HUES64 (cell line): ENCODE data around the gene DAPL1.

Source experiments
- H3K27ac ChIP-seq: 2 replicates; pipeline ENCODE4 v1.7.0; 2013; ENCODE audit warnings: low read depth, low read length, inconsistent platforms
- H3K27me3 ChIP-seq: 2 replicates; pipeline ENCODE4 v1.6.1; 2013; ENCODE audit warnings: mild to moderate bottlenecking, low read length; ENCODE audit not compliant: insufficient read depth
- H3K36me3 ChIP-seq: 2 replicates; pipeline ENCODE4 v1.6.1; 2013; ENCODE audit warnings: mild to moderate bottlenecking, low read length; ENCODE audit not compliant: insufficient read depth
- H3K4me1 ChIP-seq: 2 replicates; pipeline ENCODE4 v1.6.1; 2013; ENCODE audit warnings: mild to moderate bottlenecking, low read length, moderate library complexity; ENCODE audit not compliant: insufficient read depth
- H3K4me3 ChIP-seq: 2 replicates; pipeline ENCODE4 v1.5.1; 2013; ENCODE audit warnings: mild to moderate bottlenecking, low read length, moderate library complexity
- H3K9ac ChIP-seq: 2 replicates; pipeline ENCODE4 v1.6.1; 2013; ENCODE audit warnings: mild to moderate bottlenecking, low read depth, low read length
- H3K9me3 ChIP-seq: 2 replicates; pipeline ENCODE4 v1.6.1; 2013; ENCODE audit warnings: low read depth, low read length; ENCODE audit not compliant: insufficient read depth
- WGBS: fragments of 150-250, 120-280 bp; methylation state at CpG from one replicate; pipeline ENCODE4 v1.1.7; 2013; ENCODE audit warnings: missing lambda C conversion rate; 5-methylcytosine and 5-hydroxymethylcytosine counted together

DAPL1 gene

DNA sequence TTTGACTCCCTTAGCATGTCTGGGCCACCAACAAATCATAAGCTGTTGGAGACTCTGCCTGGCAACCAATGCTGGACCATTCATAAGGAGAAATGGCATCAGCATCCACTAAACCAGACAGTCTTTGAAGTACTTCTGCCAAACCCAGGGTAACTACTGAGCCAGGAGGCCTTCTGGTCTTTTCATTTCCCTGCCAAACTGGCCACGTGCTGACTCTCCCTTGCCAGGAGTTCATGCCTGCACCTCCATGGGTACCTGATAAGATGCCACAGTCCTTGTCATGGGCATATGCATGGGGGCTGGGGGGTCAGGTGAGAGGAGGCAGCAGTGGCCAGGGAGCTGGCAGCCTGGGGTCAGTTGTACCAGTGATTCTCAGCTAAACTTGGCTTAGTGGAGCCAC, 34.2 kb upstream of the DAPL1 start:
- H3K9me3 ChIP-seq, result no peaks in the 10 kb centered on the region
- WGBS, result 89% methylated on average over 1 of the region's 1 CpG
- H3K4me1 ChIP-seq, result no peaks in the 10 kb centered on the region
- H3K27ac ChIP-seq, result no peak overlapping the region
- H3K9ac ChIP-seq, result no peak overlapping the region
- no peak overlapping the region for H3K4me3 ChIP-seq
- no peaks in the 10 kb centered on the region for H3K36me3 ChIP-seq
- H3K27me3 ChIP-seq, result no peaks in the 10 kb centered on the region

DNA sequence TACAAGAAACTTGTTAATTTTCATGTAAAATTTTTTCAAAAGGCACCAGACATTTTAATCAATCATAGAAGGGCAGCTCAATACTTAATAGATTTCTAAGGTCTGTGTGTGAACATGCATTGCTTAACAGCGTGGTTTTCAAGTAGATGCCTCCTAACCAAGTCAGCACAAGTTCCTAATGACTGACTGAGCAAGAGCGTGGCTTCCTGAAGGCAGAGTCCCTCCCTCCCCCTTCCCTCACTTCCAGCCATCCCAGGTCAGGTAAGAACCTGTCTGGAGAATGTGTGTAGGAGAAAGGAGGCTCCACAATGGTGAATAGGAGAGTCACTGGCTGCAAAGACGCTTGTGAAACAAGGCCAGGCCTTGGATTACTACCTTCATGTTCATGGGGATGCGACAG, 33.5 kb upstream of the DAPL1 start:
- Histone ChIP-seq H3K9ac (no peak overlapping the region), H3K4me1 (no peaks in the 10 kb centered on the region), H3K27me3 (no peaks in the 10 kb centered on the region), H3K27ac (no peak overlapping the region), H3K36me3 (no peaks in the 10 kb centered on the region), H3K9me3 (no peaks in the 10 kb centered on the region), H3K4me3 (no peak overlapping the region)
- 79% methylated on average over 3 of the region's 4 CpGs for WGBS

DNA sequence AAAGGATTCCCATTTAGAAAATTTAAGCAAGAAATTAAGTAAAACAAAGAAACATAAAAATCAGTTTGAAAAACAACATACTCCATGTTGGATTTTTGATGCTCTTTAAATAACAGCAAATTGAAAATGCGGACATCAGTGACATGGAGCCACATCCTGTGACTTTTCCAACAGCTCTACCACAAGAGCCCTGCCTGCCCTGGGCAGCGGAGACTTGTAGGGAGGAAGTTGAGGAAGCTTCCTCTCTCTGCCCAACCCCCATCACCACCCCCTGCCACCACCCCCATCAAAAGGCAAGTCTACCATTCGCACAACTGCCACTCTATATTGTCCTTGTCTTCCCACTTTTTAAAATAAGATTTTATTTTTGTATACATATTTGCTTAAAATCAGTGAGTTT, 32.8 kb upstream of the DAPL1 start:
- Histone ChIP-seq H3K36me3 (no peaks in the 10 kb centered on the region), H3K4me1 (no peaks in the 10 kb centered on the region), H3K4me3 (no peak overlapping the region), H3K27ac (no peak overlapping the region), H3K9me3 (peaks cover under 1% of the 10 kb centered on the region; the same call in 1 of the 2 replicates), H3K27me3 (no peaks in the 10 kb centered on the region), H3K9ac (no peak overlapping the region)
- 96% methylated on average over 2 of the region's 3 CpGs for WGBS

DNA sequence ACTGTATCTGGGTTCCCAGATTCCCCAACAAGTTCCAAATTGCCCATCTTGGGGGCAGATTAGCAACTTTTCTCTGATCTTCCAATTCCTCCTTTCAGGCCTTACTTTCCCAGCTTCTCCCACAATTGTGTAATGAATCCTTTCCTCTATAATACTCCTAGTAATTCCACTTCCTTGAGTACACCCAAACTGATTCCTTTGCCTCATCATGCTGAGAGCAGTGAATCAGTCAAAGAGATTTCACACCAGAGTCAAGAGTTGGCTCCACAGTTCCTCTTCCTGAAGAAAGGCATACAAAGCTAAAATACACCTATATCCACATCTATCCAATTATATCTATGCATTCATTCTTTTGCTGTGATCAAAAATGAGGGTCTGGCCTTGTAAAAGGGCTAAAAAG, 28.6 kb upstream of the DAPL1 start:
- Histone ChIP-seq H3K27ac (no peak overlapping the region), H3K4me3 (no peak overlapping the region), H3K27me3 (no peaks in the 10 kb centered on the region), H3K4me1 (no peaks in the 10 kb centered on the region), H3K36me3 (no peaks in the 10 kb centered on the region), H3K9ac (no peak overlapping the region), H3K9me3 (peaks cover 8% of the 10 kb centered on the region)

GRCh38 chr2:158772306-158773078, 22.6 kb upstream of the DAPL1 start:
- H3K9ac ChIP-seq, result peak overlapping the region; percentile 27; the same call in 1 of the 2 replicates
- no peaks in the 10 kb centered on the region for H3K27me3 ChIP-seq
- WGBS, result 71% methylated on average over 8 of the region's 8 CpGs
- peaks cover 11% of the 10 kb centered on the region for H3K4me1 ChIP-seq
- no peak overlapping the region for H3K4me3 ChIP-seq
- H3K36me3 ChIP-seq, result no peaks in the 10 kb centered on the region
- H3K27ac ChIP-seq, result no peak overlapping the region
- H3K9me3 ChIP-seq, result peaks cover 7% of the 10 kb centered on the region

- Histone ChIP-seq H3K36me3 (no peaks in the 10 kb centered on the region), H3K9ac (no peak overlapping the region), H3K9me3 (peaks cover under 1% of the 10 kb centered on the region; the same call in 1 of the 2 replicates), H3K27me3 (no peaks in the 10 kb centered on the region), H3K27ac (no peak overlapping the region), H3K4me3 (no peak overlapping the region), H3K4me1 (peaks cover 11% of the 10 kb centered on the region)
- 100% methylated on average over 1 of the region's 1 CpG for WGBS
Observed at GRCh38 chr2:158773121-158773520, 22.0 kb upstream of the DAPL1 start.

DNA sequence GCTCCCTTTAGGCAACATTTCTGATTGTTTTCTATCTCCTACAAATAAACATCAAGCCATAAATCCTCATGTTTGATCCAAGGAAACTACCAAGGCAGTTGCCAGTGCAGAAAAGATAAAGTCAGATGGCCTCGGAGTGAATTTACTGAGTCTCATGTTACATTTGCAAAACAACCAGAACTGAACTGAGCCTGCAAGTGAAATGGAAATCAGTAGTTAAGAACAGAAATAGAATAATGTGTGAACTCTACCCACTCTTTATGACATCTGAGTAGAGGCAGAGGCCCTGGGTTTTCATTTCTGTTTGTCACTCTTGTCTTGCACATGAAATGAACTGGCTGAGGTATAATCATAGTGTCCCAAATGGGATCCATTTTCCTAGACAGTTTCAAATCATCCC, 20.4 kb upstream of the DAPL1 start:
- H3K4me3 ChIP-seq, result no peak overlapping the region
- peaks cover 11% of the 10 kb centered on the region for H3K4me1 ChIP-seq
- H3K27me3 ChIP-seq, result no peaks in the 10 kb centered on the region
- no peak overlapping the region for H3K27ac ChIP-seq
- no peak overlapping the region for H3K9ac ChIP-seq
- WGBS, result 46% methylated on average over 1 of the region's 1 CpG
- no peaks in the 10 kb centered on the region for H3K9me3 ChIP-seq
- no peaks in the 10 kb centered on the region for H3K36me3 ChIP-seq

- no peaks in the 10 kb centered on the region for H3K27me3 ChIP-seq
- no peaks in the 10 kb centered on the region for H3K36me3 ChIP-seq
- H3K4me1 ChIP-seq, result peaks cover 11% of the 10 kb centered on the region
- no peak overlapping the region for H3K4me3 ChIP-seq
- H3K27ac ChIP-seq, result no peak overlapping the region
- H3K9me3 ChIP-seq, result no peaks in the 10 kb centered on the region
- WGBS, result 85% methylated on average over 3 of the region's 3 CpGs
- no peak overlapping the region for H3K9ac ChIP-seq
Observed at GRCh38 chr2:158775273-158776027, 19.7 kb upstream of the DAPL1 start.

GRCh38 chr2:158776231-158776630, 18.9 kb upstream of the DAPL1 start:
- peaks cover 12% of the 10 kb centered on the region for H3K4me1 ChIP-seq
- H3K9me3 ChIP-seq, result no peaks in the 10 kb centered on the region
- 90% methylated on average over 2 of the region's 2 CpGs for WGBS
- H3K4me3 ChIP-seq, result no peak overlapping the region
- no peaks in the 10 kb centered on the region for H3K36me3 ChIP-seq
- no peak overlapping the region for H3K27ac ChIP-seq
- no peak overlapping the region for H3K9ac ChIP-seq
- no peaks in the 10 kb centered on the region for H3K27me3 ChIP-seq

GRCh38 chr2:158777077-158777476, 18.0 kb upstream of the DAPL1 start:
- Histone ChIP-seq H3K4me1 (peaks cover 21% of the 10 kb centered on the region), H3K4me3 (no peak overlapping the region), H3K27me3 (no peaks in the 10 kb centered on the region), H3K27ac (no peak overlapping the region), H3K9me3 (no peaks in the 10 kb centered on the region), H3K36me3 (no peaks in the 10 kb centered on the region), H3K9ac (no peak overlapping the region)
- WGBS, result 96% methylated on average over 3 of the region's 3 CpGs

GRCh38 chr2:158778243-158778642, 16.9 kb upstream of the DAPL1 start:
- Histone ChIP-seq H3K27ac (no peak overlapping the region), H3K4me1 (peaks cover 17% of the 10 kb centered on the region), H3K36me3 (no peaks in the 10 kb centered on the region), H3K27me3 (no peaks in the 10 kb centered on the region), H3K4me3 (no peak overlapping the region), H3K9ac (no peak overlapping the region), H3K9me3 (no peaks in the 10 kb centered on the region)
- 89% methylated on average over 1 of the region's 2 CpGs for WGBS
